D341Med (cell line): ENCODE data around the gene AFG1L.
"Not testable (repeated sequence)": the region's sequence is repeated elsewhere in the genome, so short reads cannot be mapped to it uniquely, and the experiment has no call there.

Source experiments
- DNase-seq: peaks from one replicate; pipeline ENCODE4 v3.0.0; 2012; ENCODE audit warnings: low spot score

AFG1L gene

GRCh38 chr6:108523697-108524096 lies 228.8 kb downstream of the AFG1L start:
- DNase-seq = no peak

- no peak for DNase-seq
Observed at GRCh38 chr6:108524528-108525248, 229.8 kb downstream of the AFG1L start.

- peak; percentile 49 for DNase-seq
Observed at GRCh38 chr6:108526739-108527174, 231.9 kb downstream of the AFG1L start.

GRCh38 chr6:108528878-108529277 lies 234.0 kb downstream of the AFG1L start:
- no peak for DNase-seq

- no peak for DNase-seq
Observed at GRCh38 chr6:108531332-108531731, 236.5 kb downstream of the AFG1L start.

GRCh38 chr6:108535114-108535742 lies 240.4 kb downstream of the AFG1L start:
- DNase-seq = no peak

- not testable (repeated sequence) for DNase-seq
Observed at GRCh38 chr6:108535920-108536535, 241.2 kb downstream of the AFG1L start.

GRCh38 chr6:108541843-108542759 lies 247.2 kb downstream of the AFG1L start:
- peak; percentile 77 for DNase-seq

GRCh38 chr6:108543175-108543940 lies 248.5 kb downstream of the AFG1L start:
- DNase-seq = no peak

GRCh38 chr6:108544606-108545005 lies 249.8 kb downstream of the AFG1L start:
- DNase-seq = no peak

GRCh38 chr6:108546079-108547049 lies 251.5 kb downstream of the AFG1L start:
- no peak for DNase-seq

GRCh38 chr6:108549241-108549640 lies 254.4 kb downstream of the AFG1L start:
- DNase-seq = no peak

GRCh38 chr6:108549741-108550140 lies 254.9 kb downstream of the AFG1L start:
- DNase-seq = no peak

- DNase-seq = no peak
Observed at GRCh38 chr6:108550256-108550655, 255.4 kb downstream of the AFG1L start.

GRCh38 chr6:108555399-108556052 lies 260.7 kb downstream of the AFG1L start:
- no peak for DNase-seq

- no peak for DNase-seq
Observed at GRCh38 chr6:108556250-108556649, 261.4 kb downstream of the AFG1L start.

GRCh38 chr6:108556866-108557493 lies 262.1 kb downstream of the AFG1L start:
- no peak for DNase-seq

- peak; percentile 94 for DNase-seq
Observed at GRCh38 chr6:108557494-108558371, 262.9 kb downstream of the AFG1L start.
